H1 (cell line): ENCODE data around the gene MRPL22.
A peak's percentile ranks its signal among the peaks of the same experiment; 100 is the strongest.

Source experiments
- ATF2 ChIP-seq: IDR thresholded peaks from 2 replicates; pipeline ENCODE4 v1.6.1; 2012; ENCODE audit warnings: low read length, inconsistent platforms
- CHD2 ChIP-seq: IDR thresholded peaks from 2 replicates; pipeline ENCODE4 v1.6.1; 2012; ENCODE audit warnings: low read length, improper control_type of control experiment
- CREB1 ChIP-seq: IDR thresholded peaks from 2 replicates; pipeline ENCODE4 v1.6.1; 2012; ENCODE audit warnings: inconsistent platforms
- EZH2 ChIP-seq: fragments of 200-600 bp; sonication (generic); IDR thresholded peaks from 2 replicates; pipeline ENCODE4 v1.7.1; 2012; ENCODE audit warnings: low read depth, mild to moderate bottlenecking, moderate library complexity, low read length, inconsistent platforms; ENCODE audit not compliant: severe bottlenecking
- JUN ChIP-seq: IDR thresholded peaks from 2 replicates; pipeline ENCODE4 v1.6.1; 2011; ENCODE audit warnings: low read depth, mild to moderate bottlenecking, improper control_type of control experiment, low read length
- MAX ChIP-seq: IDR thresholded peaks from 2 replicates; pipeline ENCODE4 v1.6.1; 2012; ENCODE audit warnings: inconsistent platforms
- POLR2A ChIP-seq, 2 experiments: IDR thresholded peaks; 1 replicate in 1 of 2; 2 replicates in 1 of 2; pipeline ENCODE4 v1.6.1; 2011; ENCODE audit warnings: low read depth in 2 of 2, low read length in 2 of 2, mild to moderate bottlenecking in 2 of 2; ENCODE audit errors: control extremely low read depth in 1 of 2
- RFX5 ChIP-seq: IDR thresholded peaks from 2 replicates; pipeline ENCODE4 v1.6.1; 2011; ENCODE audit warnings: low read depth, low read length, improper control_type of control experiment, borderline replicate concordance
- RXRA ChIP-seq: IDR thresholded peaks from 2 replicates; pipeline ENCODE4 v1.6.1; 2011; ENCODE audit warnings: low read depth, mild to moderate bottlenecking, low read length, moderate library complexity; ENCODE audit not compliant: insufficient read depth
- ZNF274 ChIP-seq: IDR thresholded peaks from 2 replicates; pipeline ENCODE4 v1.7.0; 2012; ENCODE audit warnings: low read length, borderline replicate concordance; ENCODE audit errors: extremely low read depth
- TF ChIP-seq, protein P1 (sequence below), 3 experiments: IDR thresholded peaks; 1 replicate in 2 of 3; 2 replicates in 1 of 3; pipeline versions ENCODE4 v1.5.1 to v1.6.1; 2011; ENCODE audit warnings: low read length in 3 of 3, mild to moderate bottlenecking in 3 of 3, inconsistent platforms in 2 of 3, low read depth in 1 of 3, moderate library complexity in 1 of 3; ENCODE audit not compliant: insufficient read depth in 1 of 3; ENCODE audit errors: control extremely low read depth in 1 of 3

DNA sequence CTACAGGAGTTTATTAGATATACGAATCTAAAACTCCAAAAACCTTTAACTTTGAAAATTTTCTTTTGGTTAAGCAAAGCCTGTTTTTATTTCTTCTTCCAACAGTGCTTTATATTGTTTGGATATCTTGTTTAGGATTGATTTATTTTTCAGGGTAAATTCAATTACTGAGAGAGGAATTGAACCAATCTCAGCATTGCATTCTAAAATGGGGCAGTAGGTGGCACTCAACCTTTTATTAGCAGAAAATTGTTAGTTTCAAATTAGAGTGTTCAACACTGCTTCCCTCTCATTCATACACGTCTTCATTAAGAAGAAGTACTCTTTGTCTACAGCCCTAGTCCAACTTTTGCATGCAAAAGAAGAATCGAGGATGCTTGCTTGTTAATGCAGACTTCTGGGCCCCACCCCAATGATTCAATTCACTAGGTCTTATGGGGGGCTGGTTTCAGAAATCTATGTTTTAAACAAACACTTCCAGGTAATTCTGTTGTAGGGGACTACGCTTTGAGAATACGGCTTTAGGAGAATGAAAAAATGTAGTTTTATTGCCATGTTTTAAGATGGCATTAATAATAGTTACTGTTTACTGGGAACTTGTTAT lies 26.6 kb downstream of the MRPL22 start:
- TF ChIP-seq JUN: no peak
- TF ChIP-seq RXRA: no peak
- TF ChIP-seq CHD2: no peak
- no peak for TF ChIP-seq CREB1
- no peak for TF ChIP-seq EZH2
- TF ChIP-seq, protein P1, sequence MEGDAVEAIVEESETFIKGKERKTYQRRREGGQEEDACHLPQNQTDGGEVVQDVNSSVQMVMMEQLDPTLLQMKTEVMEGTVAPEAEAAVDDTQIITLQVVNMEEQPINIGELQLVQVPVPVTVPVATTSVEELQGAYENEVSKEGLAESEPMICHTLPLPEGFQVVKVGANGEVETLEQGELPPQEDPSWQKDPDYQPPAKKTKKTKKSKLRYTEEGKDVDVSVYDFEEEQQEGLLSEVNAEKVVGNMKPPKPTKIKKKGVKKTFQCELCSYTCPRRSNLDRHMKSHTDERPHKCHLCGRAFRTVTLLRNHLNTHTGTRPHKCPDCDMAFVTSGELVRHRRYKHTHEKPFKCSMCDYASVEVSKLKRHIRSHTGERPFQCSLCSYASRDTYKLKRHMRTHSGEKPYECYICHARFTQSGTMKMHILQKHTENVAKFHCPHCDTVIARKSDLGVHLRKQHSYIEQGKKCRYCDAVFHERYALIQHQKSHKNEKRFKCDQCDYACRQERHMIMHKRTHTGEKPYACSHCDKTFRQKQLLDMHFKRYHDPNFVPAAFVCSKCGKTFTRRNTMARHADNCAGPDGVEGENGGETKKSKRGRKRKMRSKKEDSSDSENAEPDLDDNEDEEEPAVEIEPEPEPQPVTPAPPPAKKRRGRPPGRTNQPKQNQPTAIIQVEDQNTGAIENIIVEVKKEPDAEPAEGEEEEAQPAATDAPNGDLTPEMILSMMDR (IDR thresholded peaks at IDR 0.05; ENCODE audit: control extremely low read depth in 1 of 3, insufficient read depth in 1 of 3, low read depth in 1 of 3, low read length in 3 of 3): peak in 2 of 3 experiments; percentile 2 to 51; a peak in 1 of 4 replicates
- TF ChIP-seq RFX5: no peak
- no peak for TF ChIP-seq POLR2A (IDR thresholded peaks at IDR 0.05; ENCODE audit: control extremely low read depth in 1 of 2, low read depth in 2 of 2, low read length in 2 of 2)
- no peak for TF ChIP-seq ZNF274
- TF ChIP-seq ATF2: no peak
- no peak for TF ChIP-seq MAX
